Germinal center (tissue), 1 donor: ENCODE data around the gene ETV6.

Source experiments
- DNase-seq: peaks from one replicate; pipeline ENCODE4 v3.0.0; 2012; ENCODE audit warnings: mixed read lengths, low spot score

Gene ETV6

GRCh38 chr12:11758510-11759493, 109.3 kb downstream of the ETV6 start:
- peak; percentile 28 for DNase-seq

DNA sequence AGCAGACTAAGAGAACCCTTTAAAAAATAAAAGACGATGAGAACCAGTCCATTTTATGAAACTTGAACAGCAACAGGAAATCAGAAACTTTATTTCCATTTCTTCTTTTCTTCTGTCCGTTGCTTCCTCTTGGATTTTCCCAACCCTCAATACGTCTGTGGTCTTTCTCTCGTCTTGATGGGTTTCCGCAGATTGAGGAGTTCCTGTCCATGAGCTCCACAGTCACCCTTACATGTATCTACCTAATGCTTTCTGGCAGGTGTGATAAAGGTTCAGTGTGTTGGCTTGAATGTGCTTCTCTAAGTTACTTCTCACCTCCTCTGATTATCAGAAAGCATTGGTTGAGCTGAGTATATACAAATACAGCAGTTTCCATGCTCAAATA, 110.0 kb downstream of the ETV6 start:
- no peak for DNase-seq

DNA sequence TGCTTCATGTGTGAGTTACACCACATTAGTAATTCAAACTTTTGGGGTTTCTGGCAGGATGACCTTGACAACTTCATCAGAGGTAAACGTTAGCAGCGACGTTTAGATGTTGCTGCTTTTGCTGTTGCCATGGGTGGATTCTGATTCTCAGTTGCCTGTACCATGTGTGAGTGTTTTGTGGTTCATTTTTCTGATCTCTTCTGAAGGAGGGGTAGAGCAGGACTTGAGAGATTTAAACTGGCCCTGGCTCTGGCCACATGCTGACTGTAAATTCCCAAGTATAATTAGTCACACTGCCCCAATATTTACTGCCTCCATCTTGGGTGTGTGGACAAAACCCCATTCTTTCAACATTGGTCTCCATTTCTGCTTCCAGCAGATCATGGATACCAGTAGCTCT, 110.4 kb downstream of the ETV6 start:
- DNase-seq = no peak

GRCh38 chr12:11761869-11762567, 112.5 kb downstream of the ETV6 start:
- no peak for DNase-seq

- peak; percentile 28 for DNase-seq
Measured at GRCh38 chr12:11762723-11763326, 113.4 kb downstream of the ETV6 start.

DNA sequence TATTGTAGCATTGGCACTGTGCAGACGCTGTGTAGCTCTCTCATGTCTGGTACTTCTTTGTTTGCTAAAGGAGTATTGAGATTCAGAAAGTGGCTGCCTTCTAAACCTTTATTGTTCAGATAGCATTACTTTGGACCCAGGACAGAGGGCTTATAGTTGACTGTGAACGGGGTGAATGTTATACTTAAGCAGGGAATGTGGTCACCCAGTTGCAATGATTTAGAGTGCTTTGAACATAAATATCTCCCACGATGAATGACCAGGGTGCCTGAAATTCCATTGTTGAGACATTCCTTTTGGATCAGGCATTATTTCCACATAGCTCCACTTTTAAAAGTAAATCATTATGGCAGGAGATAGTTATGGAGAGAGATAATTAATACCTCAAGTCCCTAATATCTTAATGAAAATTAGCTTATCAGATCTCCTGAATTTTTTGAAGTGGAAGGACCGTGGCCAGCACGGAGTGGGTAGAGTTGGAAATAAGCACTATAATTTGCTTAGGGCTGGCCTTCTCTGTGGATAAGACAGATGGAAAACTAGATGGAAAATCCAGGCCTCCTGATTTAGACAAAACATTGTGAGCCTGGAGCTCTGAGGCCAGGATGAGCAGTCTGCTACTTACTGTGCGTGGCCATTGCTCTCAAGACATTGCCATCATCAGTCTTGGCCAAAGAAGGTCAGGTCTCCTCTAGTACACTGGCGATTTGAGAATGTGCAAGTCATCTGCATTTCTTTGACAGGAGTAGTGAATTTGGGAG, 114.5 kb downstream of the ETV6 start:
- DNase-seq = no peak

- DNase-seq = no peak
Measured at GRCh38 chr12:11764837-11765236, 115.4 kb downstream of the ETV6 start.

- DNase-seq = no peak
Measured at GRCh38 chr12:11765421-11765816, 115.9 kb downstream of the ETV6 start.

- peak; percentile 47 for DNase-seq
Measured at GRCh38 chr12:11765817-11766794, 116.6 kb downstream of the ETV6 start.

DNA sequence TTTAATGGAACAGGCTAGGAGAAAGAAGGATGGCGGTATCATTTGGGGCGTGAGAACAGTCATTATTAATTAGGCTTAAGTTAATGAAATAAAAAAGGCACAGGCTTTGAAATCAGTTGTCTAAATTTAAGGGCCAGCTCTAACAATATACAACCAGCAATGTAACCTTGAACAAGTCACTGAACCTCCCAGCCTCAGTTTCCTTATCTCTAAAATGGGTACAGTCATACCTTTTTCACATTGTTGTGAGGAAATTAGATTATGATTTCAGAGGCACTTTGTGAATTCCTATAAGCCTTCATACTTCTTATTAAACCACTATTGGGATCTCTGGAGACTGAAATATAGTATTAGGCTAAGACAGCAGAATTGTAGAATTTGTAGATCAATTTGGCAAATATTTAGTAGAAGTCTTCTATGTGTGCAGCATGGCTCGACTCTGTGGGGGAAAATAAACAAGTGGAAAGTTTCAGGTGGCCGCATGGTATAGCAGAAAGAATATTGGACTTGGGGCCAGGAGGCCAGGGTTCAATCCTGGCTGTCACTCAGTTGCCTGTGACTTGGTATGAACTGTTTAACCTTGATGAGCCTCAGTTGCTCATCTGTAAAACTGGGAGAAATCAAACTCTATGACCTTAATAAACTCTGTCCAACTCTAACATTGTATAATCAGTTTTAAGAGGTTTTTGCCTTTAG, 117.7 kb downstream of the ETV6 start:
- DNase-seq = no peak

GRCh38 chr12:11767798-11768197, 118.3 kb downstream of the ETV6 start:
- DNase-seq = no peak

DNA sequence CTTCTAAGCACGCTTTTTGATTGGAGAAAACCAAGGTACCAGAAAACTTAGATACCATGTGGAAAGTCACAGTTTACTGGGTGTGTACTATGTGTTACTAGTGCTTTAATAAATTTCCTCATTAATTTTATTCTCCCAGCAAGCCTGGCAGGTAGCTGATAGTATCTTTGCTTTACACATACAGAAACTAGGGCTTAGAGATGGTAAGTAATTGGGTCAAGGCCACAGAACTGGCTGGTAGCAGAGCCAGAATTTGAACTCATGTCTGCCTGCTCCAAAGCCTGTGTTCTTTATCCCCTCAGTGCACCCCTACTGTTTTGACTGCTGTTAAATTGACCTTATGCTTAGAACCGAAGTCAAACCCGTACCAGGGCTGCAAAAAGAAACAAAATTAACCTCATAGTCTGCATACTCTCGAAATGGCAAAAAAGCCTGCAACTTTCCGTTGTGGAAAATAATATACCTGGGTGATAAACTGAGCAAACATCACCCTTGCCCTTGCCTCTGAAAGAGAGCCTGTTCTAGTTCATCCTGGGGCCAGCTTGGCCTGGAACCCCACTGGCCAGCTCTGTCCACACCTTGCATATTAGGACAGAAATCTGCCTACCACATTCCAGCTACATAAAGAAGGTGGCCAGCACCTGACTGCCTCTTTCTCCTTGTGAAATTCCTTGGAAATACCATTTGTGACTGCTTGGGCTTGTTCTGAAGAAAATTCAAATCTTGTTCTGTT, 118.9 kb downstream of the ETV6 start:
- no peak for DNase-seq

DNA sequence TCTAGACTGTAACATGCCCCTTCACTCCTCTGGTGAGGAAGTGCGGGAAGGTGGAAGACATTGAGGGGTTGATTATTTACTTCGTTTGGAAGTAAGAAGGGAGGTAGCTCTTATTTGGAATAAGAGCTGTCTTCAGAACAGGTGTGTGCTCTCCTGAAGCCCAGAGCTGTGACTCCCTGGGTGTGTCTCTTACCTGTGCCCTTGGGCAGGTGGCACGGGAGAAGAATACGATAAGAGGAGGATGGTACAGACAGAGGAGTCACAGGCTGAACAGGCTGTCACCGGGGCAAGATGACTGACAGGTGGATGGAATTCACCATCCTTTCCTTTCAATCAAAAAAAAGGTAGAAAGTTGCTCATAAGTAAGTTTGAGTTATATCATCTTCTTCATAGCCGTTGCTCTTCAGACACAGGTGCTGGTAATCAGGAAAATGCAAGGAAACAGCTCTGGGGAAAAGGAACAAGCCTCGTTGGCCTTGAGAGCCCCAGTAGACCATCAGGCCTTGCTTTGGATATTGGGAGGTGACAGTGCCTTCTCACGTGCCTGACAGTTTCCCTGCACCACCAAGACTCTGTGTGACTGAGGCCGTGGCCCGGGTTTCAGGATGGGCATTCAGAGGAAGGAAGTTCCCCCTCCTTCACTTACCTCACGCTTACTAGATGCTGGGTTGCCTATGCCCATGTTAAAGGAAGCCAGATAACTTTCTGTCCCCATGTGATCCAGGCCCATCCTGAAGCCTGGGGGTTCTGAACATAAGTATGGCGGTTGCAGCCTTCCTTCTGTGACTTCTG, 120.4 kb downstream of the ETV6 start:
- no peak for DNase-seq

DNA sequence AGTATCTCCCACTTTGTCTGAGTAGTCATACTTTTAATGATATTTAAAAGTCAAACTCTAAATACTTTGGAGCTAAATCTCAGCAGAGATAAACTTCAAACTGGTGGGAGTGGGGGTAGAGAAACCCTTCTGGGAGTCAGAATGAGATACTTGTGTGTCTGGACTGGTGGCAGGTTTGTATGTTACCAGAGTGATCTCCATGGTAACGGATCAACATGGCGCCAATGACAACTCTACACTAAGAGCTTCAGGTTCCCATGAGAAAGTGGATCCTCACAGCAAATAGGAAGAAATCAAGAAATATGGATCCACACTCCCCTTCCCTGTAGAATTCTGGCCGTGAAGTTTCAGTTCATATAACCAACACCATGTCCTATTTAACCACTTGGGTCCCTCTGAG, 121.9 kb downstream of the ETV6 start:
- DNase-seq = no peak

DNA sequence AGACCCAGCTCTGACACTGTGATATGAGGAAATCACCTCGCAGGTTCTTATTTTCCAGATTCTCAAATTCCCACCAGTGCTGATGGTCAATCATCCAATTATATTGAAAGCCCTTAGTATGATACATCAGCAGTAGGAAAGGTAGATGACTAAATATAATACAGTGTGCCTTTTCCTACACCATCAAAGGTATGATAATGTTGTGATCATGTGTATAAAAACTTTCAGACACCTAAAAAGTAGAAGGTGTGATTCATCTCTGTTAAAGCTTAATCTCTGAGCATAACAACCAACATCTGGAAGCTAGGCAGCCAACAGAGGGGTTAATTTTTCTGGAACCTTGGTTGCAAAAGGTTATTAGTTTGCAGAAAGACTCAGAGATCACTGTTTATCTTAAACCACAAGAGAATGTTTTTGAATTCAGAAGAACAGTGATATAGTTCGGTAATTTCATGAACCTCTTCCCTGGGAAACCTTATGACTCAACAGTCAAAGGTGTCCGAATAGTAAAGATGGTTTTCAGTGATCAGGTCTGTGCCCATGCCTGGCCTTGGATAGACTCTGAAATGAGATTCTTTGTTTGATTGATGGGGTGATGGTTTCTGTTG, 122.5 kb downstream of the ETV6 start:
- DNase-seq = no peak

GRCh38 chr12:11773889-11774677, 124.6 kb downstream of the ETV6 start:
- DNase-seq = no peak

GRCh38 chr12:11774821-11775220, 125.3 kb downstream of the ETV6 start:
- no peak for DNase-seq
